ENCODE measurements around the gene PABPC4L.
"Not testable (repeated sequence)": the region's sequence is repeated elsewhere in the genome, so short reads cannot be mapped to it uniquely, and the experiment has no call there.

PABPC4L gene

DNA sequence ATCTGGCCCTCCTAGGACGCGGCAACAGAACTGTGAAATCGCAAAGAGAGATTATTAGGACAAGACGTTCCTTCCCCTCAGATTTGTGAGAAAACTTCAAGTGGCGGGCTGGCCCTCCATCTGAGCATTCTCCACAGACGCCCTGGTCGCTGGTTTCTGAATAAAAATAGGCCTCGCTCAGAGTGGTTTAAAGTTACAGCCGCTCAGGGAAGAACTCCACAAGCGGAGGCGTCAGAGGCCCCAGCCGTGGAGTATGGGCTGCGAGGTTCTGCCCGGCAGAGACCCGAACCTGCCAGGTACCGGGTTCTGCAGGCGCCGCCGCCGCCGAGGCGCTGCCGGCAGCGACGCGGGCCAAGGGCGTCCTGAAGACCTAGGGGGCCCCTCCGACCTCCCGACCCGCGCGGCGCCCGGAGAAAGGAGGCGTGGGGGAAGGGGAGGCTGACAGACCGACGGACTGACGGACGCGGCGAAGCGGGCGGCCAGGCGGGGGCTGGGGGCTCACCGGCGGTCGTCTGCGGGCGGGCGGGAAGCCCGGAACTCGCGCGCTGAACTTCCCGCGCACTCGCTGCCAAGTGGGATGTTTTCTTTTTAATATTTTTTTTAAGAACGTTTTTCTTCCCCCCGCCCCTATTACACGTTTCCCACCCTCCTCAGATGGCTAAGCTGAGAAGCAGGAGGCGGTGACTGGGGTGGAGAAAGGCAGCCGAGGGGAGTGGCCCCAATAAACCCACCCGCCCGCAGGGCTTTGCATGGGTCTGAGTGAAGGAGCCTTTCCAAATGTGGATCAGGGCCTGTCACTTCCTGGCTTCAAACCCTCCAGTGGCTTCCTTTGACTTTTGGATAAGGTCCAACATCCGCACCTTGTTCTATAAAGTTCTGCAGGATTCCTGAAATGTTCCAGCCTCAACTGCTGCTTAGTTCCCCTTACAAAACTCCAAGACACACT, at the start of gene PABPC4L:
Gene PABPC4L, minus strand, starts transcription at position 574 of the 946 bp plus-strand sequence. CDS start 770 bp downstream, outside the sequence.
- DNase-seq, result peak; percentile 21

DNA sequence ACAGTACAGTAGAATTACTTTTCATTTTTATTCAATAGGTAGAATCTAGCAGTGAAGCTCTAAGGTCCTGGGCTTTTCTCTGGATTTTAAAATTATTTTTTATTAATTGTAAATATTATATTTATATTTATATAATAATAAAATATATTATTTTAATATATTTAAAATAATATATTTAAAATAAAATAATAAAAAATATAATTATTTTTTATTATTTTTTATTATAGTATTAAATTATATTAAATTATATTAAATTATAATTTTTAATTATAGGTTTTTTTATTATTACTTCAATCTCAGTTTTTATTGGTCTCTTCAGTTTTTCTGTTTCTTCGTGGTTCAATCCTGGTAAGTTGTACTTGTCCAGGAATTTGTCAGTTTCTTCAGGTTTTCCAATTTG, 49.7 kb upstream of the PABPC4L start:
- DNase-seq, result no peak

DNA sequence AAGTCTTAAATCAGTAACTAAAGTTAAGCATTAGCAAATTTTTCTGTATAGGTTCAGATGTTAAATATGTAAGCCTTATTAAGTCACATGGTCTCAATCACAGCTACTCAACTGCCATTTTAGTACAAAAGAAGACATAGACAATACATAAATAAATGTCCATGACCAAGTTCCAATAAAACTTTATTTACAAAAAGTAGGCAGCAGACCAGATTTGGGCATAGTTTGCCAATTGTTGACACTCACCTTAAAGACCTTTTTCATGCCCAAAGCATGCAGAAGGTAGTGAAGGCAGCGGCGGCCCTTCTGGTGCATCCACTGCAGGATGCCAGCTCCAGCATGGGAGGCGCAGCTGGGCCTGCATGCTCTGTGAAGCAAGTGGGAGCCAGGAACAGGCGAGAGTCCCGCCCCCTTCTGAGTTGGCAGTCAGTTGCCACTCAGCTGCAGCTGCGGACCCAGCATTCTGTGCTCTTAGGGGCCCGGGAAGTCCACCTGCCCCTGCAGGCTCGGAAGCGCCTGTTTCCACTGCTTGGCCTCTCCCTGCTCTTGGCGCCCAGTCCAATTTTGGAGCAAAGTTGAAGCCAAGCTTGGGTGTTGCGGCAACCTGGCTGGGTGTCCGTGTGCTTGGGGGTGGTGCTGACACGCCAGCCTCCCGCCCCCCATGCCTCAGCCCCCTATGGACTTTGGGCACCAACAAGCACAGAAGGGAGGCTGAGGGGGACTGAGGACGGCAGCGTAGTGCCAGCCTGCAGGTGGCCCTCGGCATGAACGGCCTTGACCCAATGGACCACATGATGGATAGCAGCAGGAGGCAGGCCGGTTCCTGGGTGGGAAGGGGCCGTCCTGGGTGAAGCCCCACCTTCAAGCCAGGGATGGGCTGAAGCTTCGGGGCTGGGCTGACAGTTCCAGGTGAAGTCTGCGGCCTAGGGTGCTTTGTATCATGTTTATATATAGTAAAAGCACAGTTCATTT, 42.4 kb upstream of the PABPC4L start:
- no peak for DNase-seq

DNA sequence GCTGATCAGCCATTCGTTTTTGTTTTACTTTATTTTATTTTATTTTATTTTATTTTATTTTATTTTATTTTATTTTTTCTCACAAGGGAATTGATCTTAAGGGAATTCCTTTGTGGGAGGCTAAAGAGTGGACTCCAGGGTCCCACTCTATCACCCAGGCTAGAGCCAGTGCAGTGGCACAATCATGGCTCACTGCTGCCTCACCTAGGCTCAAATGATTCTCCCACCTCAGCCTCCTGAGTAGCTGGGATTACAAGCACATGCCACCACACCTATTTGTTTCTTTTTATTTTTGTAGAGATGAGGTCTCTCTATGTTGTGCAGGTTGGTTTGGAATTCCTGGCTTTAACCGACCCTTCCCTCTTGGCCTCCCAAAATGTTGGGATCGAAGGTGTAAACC, 17.5 kb upstream of the PABPC4L start:
- DNase-seq, result no peak

DNA sequence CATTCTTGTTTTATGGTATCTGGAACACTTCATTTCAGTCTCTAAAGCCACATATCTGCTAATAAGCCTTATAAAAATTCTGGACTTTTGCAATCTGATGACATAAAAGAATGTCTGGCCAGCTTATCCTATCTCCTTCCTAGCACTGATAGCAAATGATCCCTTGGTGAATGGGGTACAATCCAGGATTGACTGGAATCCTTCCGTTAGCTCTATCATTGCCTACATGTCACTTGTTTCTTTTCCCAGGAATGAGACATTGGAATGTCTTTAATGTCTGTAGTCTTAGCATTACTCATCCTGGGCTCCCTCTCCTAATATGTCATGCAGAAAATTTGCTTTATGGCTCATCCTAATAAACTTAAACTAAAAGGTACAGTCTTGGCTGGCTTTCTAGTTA, 14.8 kb upstream of the PABPC4L start:
- no peak for DNase-seq

DNA sequence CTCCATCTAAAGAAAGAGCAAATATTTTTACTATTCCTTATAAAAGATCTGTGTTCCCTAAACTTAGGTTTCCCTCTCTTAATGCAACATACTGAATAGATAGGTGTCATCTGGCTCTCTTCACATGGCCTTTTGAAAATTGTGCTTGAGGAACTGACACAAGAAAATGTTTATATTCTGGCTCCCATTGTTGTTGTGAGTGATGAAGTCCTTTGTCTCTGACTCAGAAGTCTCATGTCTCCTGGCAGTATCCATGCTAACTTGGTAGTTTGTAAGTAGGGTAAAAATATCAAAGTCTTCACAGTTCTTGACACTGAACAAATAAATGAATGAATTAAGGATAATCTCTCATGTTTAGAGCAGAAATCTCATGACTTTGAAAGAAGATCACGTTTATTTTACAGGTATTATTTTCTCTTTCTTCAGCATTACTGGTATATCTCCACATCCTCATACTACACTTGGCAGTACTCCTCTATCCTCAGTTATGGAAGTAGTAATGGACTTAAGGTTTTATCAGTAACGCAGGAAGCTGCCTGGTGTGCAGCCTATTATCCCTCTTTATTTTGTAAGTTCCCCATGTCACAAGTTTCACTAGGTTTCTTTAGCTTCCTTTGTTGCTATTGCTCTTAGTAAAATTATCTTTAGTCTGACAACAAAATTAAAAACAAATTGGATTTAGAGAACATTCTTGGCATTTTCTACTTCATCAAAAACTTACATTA, 14.2 kb upstream of the PABPC4L start:
- no peak for DNase-seq

DNA sequence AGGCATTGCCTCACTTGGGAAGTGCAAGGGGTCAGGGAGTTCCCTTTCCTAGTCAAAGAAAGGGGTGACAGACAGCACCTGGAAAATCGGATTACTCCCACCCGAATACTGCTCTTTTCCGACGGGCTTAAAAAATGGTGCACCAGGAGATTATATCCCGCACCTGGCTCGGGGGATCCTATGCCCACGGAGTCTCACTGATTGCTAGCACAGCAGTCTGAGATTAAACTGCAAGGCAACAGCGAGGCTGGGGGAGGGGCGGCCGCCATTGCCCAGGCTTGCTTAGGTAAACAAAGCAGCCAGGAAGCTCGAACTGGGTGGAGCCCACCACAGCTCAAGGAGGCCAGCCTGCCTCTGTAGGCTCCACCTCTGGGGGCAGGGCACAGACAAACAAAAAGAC, 6.4 kb upstream of the PABPC4L start:
- DNase-seq, result not testable (repeated sequence)

DNA sequence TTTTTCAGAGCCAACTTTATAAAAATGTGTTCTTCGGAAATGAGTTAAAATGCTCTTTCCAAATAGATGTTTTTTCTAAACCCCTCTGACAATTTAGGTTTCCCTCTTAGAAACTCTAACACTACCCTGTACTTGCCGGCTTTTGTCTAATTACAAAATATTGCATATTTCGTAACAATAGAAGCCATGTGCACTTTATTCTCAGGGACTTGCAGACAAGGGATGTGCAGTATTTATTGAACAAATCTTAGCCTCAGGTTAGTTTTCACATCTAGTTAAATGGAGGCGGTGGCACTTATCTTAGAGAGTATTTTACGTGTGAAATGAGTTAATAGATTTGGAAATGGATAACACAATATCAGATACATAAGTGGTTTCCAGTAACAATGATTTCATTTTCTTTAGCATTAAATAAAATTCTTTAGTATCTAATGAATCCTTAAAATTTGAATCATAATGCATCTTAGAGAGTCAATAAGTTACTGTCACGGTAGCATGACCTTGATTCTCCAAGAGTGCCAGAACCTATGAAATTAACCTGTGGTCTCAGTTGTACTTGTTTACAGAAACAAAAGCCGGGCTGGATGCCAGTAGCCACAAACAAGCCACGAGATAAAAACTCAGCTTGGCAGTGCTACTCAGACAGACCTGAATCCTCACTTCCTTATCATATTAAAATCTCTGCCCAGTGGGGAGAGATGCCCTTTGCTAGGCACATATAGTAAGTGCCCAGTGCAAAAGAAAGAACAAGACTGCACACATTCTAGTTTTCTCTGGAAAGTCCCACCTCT, 772 bp upstream of the PABPC4L start:
- peak; percentile 45 for DNase-seq

DNA sequence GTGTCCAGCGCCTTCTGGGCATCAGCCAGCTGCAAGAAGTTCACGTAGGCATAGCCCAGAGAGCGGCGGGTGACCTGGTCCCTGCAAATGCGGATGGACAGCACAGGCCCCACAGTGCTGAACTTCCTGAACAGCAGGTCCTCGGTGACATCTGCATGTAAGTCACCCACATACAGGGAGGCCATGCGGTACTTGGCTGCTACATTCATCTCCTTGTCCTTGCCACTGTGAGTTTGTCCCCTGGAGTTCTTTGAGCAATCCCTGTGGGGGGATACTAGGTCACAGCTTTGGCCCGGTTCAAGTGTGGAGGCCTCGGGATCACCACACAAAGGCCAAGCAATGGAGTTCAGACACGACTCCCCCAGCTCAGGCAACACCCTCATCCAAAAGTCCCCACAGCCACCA, 776 bp downstream of the PABPC4L start:
- no peak for DNase-seq

DNA sequence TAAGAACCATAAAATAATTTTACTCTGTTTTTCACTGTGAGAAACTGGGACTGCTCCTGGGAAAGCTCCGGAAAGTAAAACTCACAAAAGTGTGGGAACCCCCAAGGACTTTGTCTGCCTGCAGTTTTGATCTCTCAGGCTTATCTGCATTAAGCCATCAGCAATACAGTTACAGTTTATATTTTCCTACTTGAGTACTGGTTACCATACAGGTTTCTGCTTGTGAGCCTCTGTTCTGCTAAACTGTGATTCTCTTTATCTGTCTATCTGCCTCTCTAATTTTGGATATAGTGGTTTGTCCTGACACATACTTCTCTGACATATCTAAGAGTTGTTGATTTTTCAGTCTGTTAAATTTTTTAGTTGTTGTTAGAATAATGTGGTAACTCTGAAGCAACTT, 11.6 kb downstream of the PABPC4L start:
- DNase-seq, result no peak

DNA sequence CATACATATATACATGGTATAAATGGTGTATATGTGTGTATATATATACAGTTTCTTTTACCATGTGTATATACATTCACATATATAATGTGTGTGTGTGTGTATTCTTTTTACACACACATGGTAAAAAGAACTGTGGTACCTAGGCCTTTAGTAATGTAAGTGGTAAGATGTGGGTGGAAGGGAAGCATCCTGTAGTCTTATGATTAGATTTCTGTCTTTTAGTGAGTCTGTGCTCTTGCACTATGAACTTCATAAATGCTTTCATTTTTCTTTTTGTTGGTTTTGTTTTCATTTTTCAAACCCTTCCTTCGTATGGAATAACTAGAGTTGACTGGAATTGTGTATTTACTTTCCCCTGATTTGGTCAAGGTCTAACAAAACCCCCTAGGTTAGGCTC, 12.1 kb downstream of the PABPC4L start:
- no peak for DNase-seq

DNA sequence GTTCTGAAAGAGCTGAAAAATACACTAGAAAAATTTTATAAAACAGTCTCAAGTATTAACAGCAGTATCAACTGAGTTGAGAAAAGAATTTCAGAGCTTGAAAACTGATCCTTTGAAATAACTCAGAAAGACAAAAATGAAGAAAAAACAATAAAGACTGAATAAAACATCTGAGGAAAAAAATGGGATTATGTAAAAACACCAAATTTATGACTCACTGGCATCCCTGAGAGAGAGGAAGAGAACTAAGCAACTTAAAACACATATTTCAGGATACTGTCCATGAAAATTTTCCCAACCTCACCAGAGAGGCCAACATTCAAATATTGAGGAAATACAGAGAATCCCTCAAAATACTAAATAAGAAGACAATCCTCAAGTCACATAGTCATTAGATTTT, 22.9 kb downstream of the PABPC4L start:
- DNase-seq, result no peak

DNA sequence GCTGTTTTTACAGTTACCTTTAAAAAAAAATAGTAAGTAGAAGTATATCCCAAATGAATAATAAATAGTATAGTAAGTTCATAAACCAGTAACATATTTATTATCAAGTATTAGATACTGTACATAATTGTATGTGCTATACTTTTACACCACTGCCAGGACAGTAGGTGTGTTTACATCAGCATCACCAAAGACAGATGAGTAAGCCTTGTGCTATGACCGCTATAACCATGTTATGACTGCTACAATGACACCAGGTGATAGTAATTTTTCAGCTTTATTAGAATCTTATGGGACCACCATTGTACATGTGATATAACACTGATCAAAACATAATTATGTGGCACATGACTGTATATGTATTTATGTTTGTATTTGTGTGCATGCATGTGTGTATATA, 27.3 kb downstream of the PABPC4L start:
- no peak for DNase-seq

DNA sequence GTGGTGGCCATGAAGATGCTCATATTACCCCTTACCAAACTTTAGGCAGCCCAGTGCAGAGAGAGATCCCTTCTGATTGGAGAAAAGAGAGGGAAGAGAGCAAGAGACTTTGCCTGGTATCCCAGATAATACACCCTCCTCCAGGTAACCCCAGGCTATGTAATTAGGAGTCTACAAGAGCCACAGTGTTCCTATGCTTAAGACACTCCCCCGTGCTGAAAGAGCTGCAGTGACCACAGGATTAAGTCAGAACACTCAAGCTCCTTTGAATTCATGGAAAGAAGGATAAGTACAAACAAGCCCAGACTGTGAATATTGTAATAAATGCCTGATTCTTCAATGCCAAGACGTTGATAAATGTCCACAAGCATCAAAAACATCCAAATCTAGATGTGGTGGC, 41.4 kb downstream of the PABPC4L start:
- no peak for DNase-seq

DNA sequence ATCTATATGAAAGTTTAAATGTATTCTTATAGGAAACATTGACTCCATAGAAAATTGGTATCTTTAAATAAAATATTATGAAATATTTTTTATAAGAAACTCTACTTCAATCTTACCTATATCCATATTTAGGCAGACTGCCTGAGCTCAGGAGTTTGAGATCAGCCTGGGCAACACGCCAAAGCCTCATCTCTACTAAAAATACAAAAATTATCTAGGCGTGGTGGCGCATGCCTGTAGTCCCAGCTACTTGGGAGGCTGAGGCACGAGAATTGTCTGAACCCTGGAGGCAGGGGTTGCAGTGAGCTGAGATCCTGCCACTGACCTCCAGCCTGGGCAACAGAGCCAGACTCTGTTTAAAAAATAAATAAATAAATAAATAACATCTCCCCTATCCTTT, 47.5 kb downstream of the PABPC4L start:
- no peak for DNase-seq

DNA sequence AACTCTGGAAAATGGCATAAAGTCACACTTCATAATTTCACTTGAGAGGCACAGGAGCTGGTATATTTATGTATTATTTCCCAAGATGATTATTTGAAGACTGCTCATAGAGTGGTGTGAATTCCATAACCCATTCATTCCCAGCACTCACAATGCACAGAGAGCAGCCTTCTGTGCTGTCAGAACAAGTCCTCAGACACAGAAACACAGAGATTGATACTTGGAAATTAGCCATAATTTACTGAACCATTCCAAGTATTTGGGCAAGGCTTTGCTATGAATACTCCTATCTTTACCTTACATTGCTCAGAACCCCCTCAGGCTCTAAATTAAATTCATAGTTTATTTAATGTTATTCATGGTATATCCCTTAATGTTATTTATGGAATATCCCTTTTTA, 53.6 kb downstream of the PABPC4L start:
- no peak for DNase-seq

Data from DMS79 treated with DMSO at 0.1 percent for 48 hours (cell line).